Neural progenitor cell (in vitro differentiated cells): Measurements from ENCODE around the gene PRDM16. TPM values are rescaled to one million over a fixed set of nuclear protein-coding genes. Genes with fewer than 3 reads are reported as not detected.

Source experiments
- DNase-seq: peaks from one replicate; pipeline ENCODE4 v3.0.0-alpha.2; 2016; ENCODE audit warnings: low spot score
- H2AFZ ChIP-seq: fragments of 200-600 bp; sonication (generic); replicated peaks from 2 replicates; pipeline ENCODE4 v1.6.1; 2016; ENCODE audit warnings: antibody characterized with exemption
- H3F3A ChIP-seq: fragments of 200-600 bp; sonication (generic); 2 replicates; pipeline ENCODE4 v1.6.1; 2016; ENCODE audit warnings: antibody characterized with exemption, low read depth
- H3K27ac ChIP-seq: fragments of 200-600 bp; sonication (generic); 2 replicates; pipeline ENCODE4 v1.5.1; 2016; ENCODE audit warnings: mild to moderate bottlenecking
- H3K27me3 ChIP-seq: fragments of 200-600 bp; sonication (generic); 2 replicates; pipeline ENCODE4 v1.6.1; 2016; ENCODE audit warnings: mild to moderate bottlenecking, moderate library complexity
- H3K36me3 ChIP-seq: fragments of 200-600 bp; sonication (generic); 2 replicates; pipeline ENCODE4 v1.5.1; 2016
- H3K4me1 ChIP-seq: fragments of 200-600 bp; sonication (generic); 2 replicates; pipeline ENCODE4 v1.6.1; 2016; ENCODE audit warnings: mixed run types
- H3K4me2 ChIP-seq: fragments of 200-600 bp; sonication (generic); 2 replicates; pipeline ENCODE4 v1.6.1; 2016
- H3K4me3 ChIP-seq: fragments of 200-600 bp; sonication (generic); 2 replicates; pipeline ENCODE4 v1.5.1; 2016
- H3K79me2 ChIP-seq: fragments of 200-600 bp; sonication (generic); 2 replicates; pipeline ENCODE4 v1.6.1; 2016; ENCODE audit warnings: low read depth
- H3K9ac ChIP-seq: fragments of 200-600 bp; sonication (generic); 2 replicates; pipeline ENCODE4 v1.6.1; 2016
- H3K9me3 ChIP-seq: fragments of 200-600 bp; sonication (generic); 2 replicates; pipeline ENCODE4 v1.5.1; 2016; ENCODE audit warnings: low read depth
- H4K20me1 ChIP-seq: fragments of 200-600 bp; sonication (generic); 2 replicates; pipeline ENCODE4 v1.6.1; 2016; ENCODE audit warnings: low read depth
- H3K27ac Mint-ChIP-seq: 3 replicates; pipeline ENCODE4 v1.8.0; 2021; ENCODE audit warnings: mixed read lengths
- H3K27me3 Mint-ChIP-seq: 2 replicates; pipeline ENCODE4 v1.8.0; 2022; ENCODE audit warnings: low read depth, mild to moderate bottlenecking, inconsistent platforms, moderate library complexity, mixed read lengths; ENCODE audit not compliant: insufficient read depth
- H3K36me3 Mint-ChIP-seq: 3 replicates; pipeline ENCODE4 v1.8.0; 2021; ENCODE audit warnings: mixed read lengths
- H3K4me1 Mint-ChIP-seq: 3 replicates; pipeline ENCODE4 v1.8.0; 2021; ENCODE audit warnings: mixed read lengths
- H3K4me3 Mint-ChIP-seq: 3 replicates; pipeline ENCODE4 v1.8.0; 2021; ENCODE audit warnings: mild to moderate bottlenecking, moderate library complexity, mixed read lengths
- H3K9me3 Mint-ChIP-seq: 3 replicates; pipeline ENCODE4 v1.8.0; 2020; ENCODE audit warnings: mixed read lengths
- EZH2 ChIP-seq: fragments of 200-600 bp; sonication (generic); IDR thresholded peaks from 2 replicates; pipeline ENCODE4 v1.6.1; 2017; ENCODE audit warnings: antibody characterized with exemption, mild to moderate bottlenecking, moderate library complexity
- EZH2phosphoT487 ChIP-seq: fragments of 200-600 bp; sonication (generic); IDR thresholded peaks from 2 replicates; pipeline ENCODE4 v1.6.1; 2017; ENCODE audit warnings: antibody characterized with exemption
- total RNA-seq: library from RNA; depleted of rRNA; stranded (reverse); fragments of >200 nt; gene quantifications from 2 replicates; pipeline ENCODE4 v1.2.3, GENCODE V29; 2015; ENCODE audit warnings: low replicate concordance
- TF ChIP-seq, protein P1 (sequence below): fragments of 200-600 bp; sonication (generic); IDR thresholded peaks from 2 replicates; pipeline ENCODE4 v1.5.1; 2017; ENCODE audit warnings: antibody characterized with exemption, mild to moderate bottlenecking

PRDM16 gene
- total RNA-seq, 1 donor from 2014 or later = 1.9 TPM

GRCh38 chr1:3461238-3461933, 392.4 kb downstream of the PRDM16 start:
- Histone ChIP-seq H3K79me2 (no peaks in the 10 kb centered on the region), H3K4me2 (no peak overlapping the region), H3K36me3 (no peaks in the 10 kb centered on the region), H2AFZ (no peak overlapping the region), H3K4me1 (peaks cover 9% of the 10 kb centered on the region), H3K9me3 (no peaks in the 10 kb centered on the region), H3K27ac (no peak overlapping the region), H3K9ac (no peak overlapping the region), H3K27me3 (no peaks in the 10 kb centered on the region), H3F3A (peaks cover 6% of the 10 kb centered on the region), H3K4me3 (no peak overlapping the region), H4K20me1 (no peaks in the 10 kb centered on the region)
- no peak for TF ChIP-seq EZH2phosphoT487
- TF ChIP-seq, protein P1, sequence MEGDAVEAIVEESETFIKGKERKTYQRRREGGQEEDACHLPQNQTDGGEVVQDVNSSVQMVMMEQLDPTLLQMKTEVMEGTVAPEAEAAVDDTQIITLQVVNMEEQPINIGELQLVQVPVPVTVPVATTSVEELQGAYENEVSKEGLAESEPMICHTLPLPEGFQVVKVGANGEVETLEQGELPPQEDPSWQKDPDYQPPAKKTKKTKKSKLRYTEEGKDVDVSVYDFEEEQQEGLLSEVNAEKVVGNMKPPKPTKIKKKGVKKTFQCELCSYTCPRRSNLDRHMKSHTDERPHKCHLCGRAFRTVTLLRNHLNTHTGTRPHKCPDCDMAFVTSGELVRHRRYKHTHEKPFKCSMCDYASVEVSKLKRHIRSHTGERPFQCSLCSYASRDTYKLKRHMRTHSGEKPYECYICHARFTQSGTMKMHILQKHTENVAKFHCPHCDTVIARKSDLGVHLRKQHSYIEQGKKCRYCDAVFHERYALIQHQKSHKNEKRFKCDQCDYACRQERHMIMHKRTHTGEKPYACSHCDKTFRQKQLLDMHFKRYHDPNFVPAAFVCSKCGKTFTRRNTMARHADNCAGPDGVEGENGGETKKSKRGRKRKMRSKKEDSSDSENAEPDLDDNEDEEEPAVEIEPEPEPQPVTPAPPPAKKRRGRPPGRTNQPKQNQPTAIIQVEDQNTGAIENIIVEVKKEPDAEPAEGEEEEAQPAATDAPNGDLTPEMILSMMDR = no peak
- TF ChIP-seq EZH2 = no peak
- peaks cover 50% of the 10 kb centered on the region for H3K4me1 Mint-ChIP-seq
- no peak for DNase-seq
- H3K36me3 Mint-ChIP-seq = no peaks in the 10 kb centered on the region
- no peak overlapping the region for H3K4me3 Mint-ChIP-seq
- peak overlapping the region; percentile 61 for H3K27ac Mint-ChIP-seq
- H3K9me3 Mint-ChIP-seq = no peaks in the 10 kb centered on the region
- H3K27me3 Mint-ChIP-seq = peaks cover 3% of the 10 kb centered on the region

GRCh38 chr1:3461934-3462275, 392.9 kb downstream of the PRDM16 start:
- Histone ChIP-seq H3K9me3 (no peaks in the 10 kb centered on the region), H3K4me3 (no peak overlapping the region), H4K20me1 (no peaks in the 10 kb centered on the region), H3K27me3 (no peaks in the 10 kb centered on the region), H3K4me1 (peaks cover 9% of the 10 kb centered on the region), H3K9ac (no peak overlapping the region), H2AFZ (no peak overlapping the region), H3K27ac (no peak overlapping the region), H3K79me2 (no peaks in the 10 kb centered on the region), H3F3A (peaks cover 6% of the 10 kb centered on the region), H3K4me2 (no peak overlapping the region), H3K36me3 (no peaks in the 10 kb centered on the region)
- Mint-ChIP-seq H3K9me3 (no peaks in the 10 kb centered on the region), H3K27me3 (peaks cover 4% of the 10 kb centered on the region), H3K27ac (no peak overlapping the region), H3K36me3 (no peaks in the 10 kb centered on the region), H3K4me3 (no peak overlapping the region), H3K4me1 (peaks cover 50% of the 10 kb centered on the region)
- TF ChIP-seq EZH2 = no peak
- TF ChIP-seq, protein P1 = no peak
- no peak for DNase-seq

GRCh38 chr1:3462356-3463012, 393.5 kb downstream of the PRDM16 start:
- no peaks in the 10 kb centered on the region for H4K20me1 ChIP-seq
- Mint-ChIP-seq H3K27ac (no peak overlapping the region), H3K36me3 (no peaks in the 10 kb centered on the region), H3K4me1 (peaks cover 44% of the 10 kb centered on the region), H3K4me3 (no peak overlapping the region), H3K27me3 (peaks cover 4% of the 10 kb centered on the region), H3K9me3 (no peaks in the 10 kb centered on the region)
- peaks cover 9% of the 10 kb centered on the region for H3K4me1 ChIP-seq
- H3K27ac ChIP-seq = no peak overlapping the region
- H3K36me3 ChIP-seq = no peaks in the 10 kb centered on the region
- H3K27me3 ChIP-seq = no peaks in the 10 kb centered on the region
- H2AFZ ChIP-seq = no peak overlapping the region
- no peaks in the 10 kb centered on the region for H3K79me2 ChIP-seq
- no peaks in the 10 kb centered on the region for H3K9me3 ChIP-seq
- H3F3A ChIP-seq = peaks cover 6% of the 10 kb centered on the region
- TF ChIP-seq EZH2 (no peak), EZH2phosphoT487 (no peak)
- TF ChIP-seq, protein P1 = no peak
- no peak for DNase-seq
- no peak overlapping the region for H3K4me3 ChIP-seq
- no peak overlapping the region for H3K9ac ChIP-seq
- H3K4me2 ChIP-seq = no peak overlapping the region
